IMR-90 (cell line): ENCODE results near the gene ACAD11. TPM values are rescaled to one million over a fixed set of nuclear protein-coding genes. Genes with fewer than 3 reads are reported as not detected.

Source experiments
- ATAC-seq: fragments of 200-7000 bp; cut with Tn5 transposase; 2 replicates; pipeline ENCODE4 v1.9.1; 2020; ENCODE audit warnings: low read depth, mild to moderate bottlenecking, moderate library complexity
- BruUV-seq: library from RNA; stranded (reverse); fragments of 400-500 nt; replicated peaks from 2 replicates; lab custom pipeline; 2021; lab: Mats Ljungman, UMichigan
- CTCF ChIA-PET: fragments of 300-600 bp; formaldehyde crosslinking; extraction: SDS; loops from one replicate; lab custom pipeline; 2021; ENCODE audit warnings: antibody characterized with exemption; lab: Yijun Ruan, JAX
- POLR2A ChIA-PET: fragments of 300-600 bp; sonication (Branson Sonifier 250); formaldehyde crosslinking; loops from one replicate; lab custom pipeline; 2022; ENCODE audit warnings: antibody characterized with exemption; ENCODE audit not compliant: unreplicated experiment; lab: Charles Lee
- DNase-seq: peaks from one replicate; pipeline ENCODE4 v3.0.0; 2013
- H2AFZ ChIP-seq: replicated peaks from 2 replicates; pipeline ENCODE3; 2013; ENCODE audit warnings: low read length, mild to moderate bottlenecking; ENCODE audit not compliant: poor library complexity
- H2AK5ac ChIP-seq: 2 replicates; pipeline ENCODE4 v1.6.1; 2013; ENCODE audit warnings: low read depth, low read length, inconsistent platforms
- H2AK9ac ChIP-seq: replicated peaks from 2 replicates; pipeline ENCODE3; 2013; ENCODE audit warnings: mild to moderate bottlenecking, low read depth, low read length, moderate library complexity; ENCODE audit not compliant: poor library complexity
- H2BK120ac ChIP-seq: 2 replicates; pipeline ENCODE4 v1.6.1; 2013; ENCODE audit warnings: low read depth, low read length, inconsistent platforms
- H2BK15ac ChIP-seq: 3 replicates; pipeline ENCODE4 v1.6.1; 2013; ENCODE audit warnings: low read depth, low read length, inconsistent platforms
- H2BK20ac ChIP-seq: 2 replicates; pipeline ENCODE4 v1.6.1; 2013; ENCODE audit warnings: low read depth, mild to moderate bottlenecking, inconsistent platforms, low read length, moderate library complexity
- H2BK5ac ChIP-seq: 2 replicates; pipeline ENCODE4 v1.6.1; 2013; ENCODE audit warnings: mild to moderate bottlenecking, low read depth, low read length, inconsistent platforms; ENCODE audit not compliant: poor library complexity, severe bottlenecking
- H3K14ac ChIP-seq: replicated peaks from 2 replicates; pipeline ENCODE4 v1.6.1; 2013; ENCODE audit warnings: low read depth, low read length, inconsistent platforms
- H3K18ac ChIP-seq: 2 replicates; pipeline ENCODE4 v1.6.1; 2013; ENCODE audit warnings: low read depth, low read length, control low read depth
- H3K23ac ChIP-seq: 2 replicates; pipeline ENCODE4 v1.6.1; 2013; ENCODE audit warnings: low read depth, low read length, inconsistent platforms
- H3K27ac ChIP-seq: 2 replicates; pipeline ENCODE4 v1.5.1; 2013; ENCODE audit warnings: mild to moderate bottlenecking, control low read depth, low read length; ENCODE audit not compliant: insufficient read depth
- H3K27me3 ChIP-seq: 2 replicates; pipeline ENCODE4 v1.6.1; 2013; ENCODE audit warnings: low read length; ENCODE audit not compliant: control insufficient read depth, insufficient read depth
- H3K36me3 ChIP-seq: 2 replicates; pipeline ENCODE4 v1.6.1; 2013; ENCODE audit warnings: low read length, mixed read lengths; ENCODE audit not compliant: control insufficient read depth, insufficient read depth
- H3K4ac ChIP-seq: 2 replicates; pipeline ENCODE4 v1.6.1; 2013; ENCODE audit warnings: low read depth, low read length, inconsistent platforms
- H3K4me1 ChIP-seq: 2 replicates; pipeline ENCODE4 v1.6.1; 2013; ENCODE audit warnings: low read length, mixed read lengths; ENCODE audit not compliant: control insufficient read depth, insufficient read depth
- H3K4me2 ChIP-seq: 2 replicates; pipeline ENCODE4 v1.6.1; 2013; ENCODE audit warnings: low read depth, mild to moderate bottlenecking, control low read depth, low read length, moderate library complexity
- H3K4me3 ChIP-seq: 2 replicates; pipeline ENCODE4 v1.5.1; 2013; ENCODE audit warnings: low read depth, mild to moderate bottlenecking, control low read depth, low read length, moderate library complexity; ENCODE audit not compliant: insufficient read depth
- H3K56ac ChIP-seq: 2 replicates; pipeline ENCODE4 v1.6.1; 2013; ENCODE audit warnings: low read length, inconsistent platforms; ENCODE audit not compliant: insufficient read depth; ENCODE audit errors: extremely low read depth
- H3K79me1 ChIP-seq, 2 experiments: 2 replicates each; pipeline ENCODE4 v1.6.1; 2013; ENCODE audit warnings: low read length in 2 of 2, inconsistent platforms in 1 of 2, low read depth in 1 of 2
- H3K9ac ChIP-seq: 2 replicates; pipeline ENCODE4 v1.6.1; 2013; ENCODE audit warnings: low read depth, low read length, control low read depth
- H3K9me1 ChIP-seq: 2 replicates; pipeline ENCODE4 v1.6.1; 2013; ENCODE audit warnings: low read length, inconsistent platforms; ENCODE audit not compliant: insufficient read depth
- H3K9me3 ChIP-seq: 2 replicates; pipeline ENCODE4 v1.6.1; 2013; ENCODE audit warnings: low read length; ENCODE audit not compliant: control insufficient read depth, insufficient read depth
- H4K20me1 ChIP-seq: 2 replicates; pipeline ENCODE4 v1.6.1; 2013; ENCODE audit warnings: low read length, inconsistent platforms; ENCODE audit not compliant: insufficient read depth
- H4K5ac ChIP-seq: 2 replicates; pipeline ENCODE4 v1.6.1; 2013; ENCODE audit warnings: mild to moderate bottlenecking, low read depth, low read length, control low read depth
- H4K8ac ChIP-seq, 2 experiments: 2 replicates each; pipeline ENCODE4 v1.6.1; 2013; ENCODE audit warnings: low read depth in 2 of 2, low read length in 2 of 2, control low read depth in 1 of 2, inconsistent platforms in 1 of 2
- H4K91ac ChIP-seq: 2 replicates; pipeline ENCODE4 v1.6.1; 2013; ENCODE audit warnings: low read depth, low read length, inconsistent platforms; ENCODE audit not compliant: insufficient read depth
- BHLHE40 ChIP-seq: fragments of 150-350 bp; IDR thresholded peaks from 2 replicates; pipeline ENCODE4 v1.6.1; 2016; ENCODE audit warnings: mild to moderate bottlenecking, low read depth, low read length
- CEBPB ChIP-seq: IDR thresholded peaks from 2 replicates; pipeline ENCODE4 v1.6.1; 2012; ENCODE audit warnings: low read depth, low read length, improper control_type of control experiment
- FOS ChIP-seq: fragments of 150-350 bp; IDR thresholded peaks from 2 replicates; pipeline ENCODE4 v1.6.1; 2016; ENCODE audit warnings: low read depth, low read length
- MAFK ChIP-seq: IDR thresholded peaks from 2 replicates; pipeline ENCODE4 v1.6.1; 2012; ENCODE audit warnings: low read depth, low read length, improper control_type of control experiment
- MXI1 ChIP-seq: IDR thresholded peaks from 2 replicates; pipeline ENCODE4 v1.6.1; 2012; ENCODE audit warnings: low read depth, mild to moderate bottlenecking, low read length, moderate library complexity, borderline replicate concordance
- NFE2L2 ChIP-seq: fragments of 150-350 bp; IDR thresholded peaks from 2 replicates; pipeline ENCODE4 v1.6.1; 2016; ENCODE audit warnings: low read depth, mild to moderate bottlenecking, low read length
- POLR2A ChIP-seq: IDR thresholded peaks from 2 replicates; pipeline ENCODE4 v1.6.1; 2012; ENCODE audit warnings: mild to moderate bottlenecking, low read depth, low read length
- RCOR1 ChIP-seq: IDR thresholded peaks from 2 replicates; pipeline ENCODE4 v1.6.1; 2012; ENCODE audit warnings: mild to moderate bottlenecking, low read length, improper control_type of control experiment; ENCODE audit not compliant: insufficient replicate concordance
- RFX5 ChIP-seq: IDR thresholded peaks from 2 replicates; pipeline ENCODE4 v1.8.0; 2012; ENCODE audit warnings: low read depth, mild to moderate bottlenecking, low read length, moderate library complexity
- SMC3 ChIP-seq: fragments of 150-350 bp; IDR thresholded peaks from 2 replicates; pipeline ENCODE4 v1.6.1; 2016; ENCODE audit warnings: low read depth, mild to moderate bottlenecking, antibody characterized with exemption, low read length, moderate library complexity
- WGBS, 2 experiments: methylation state at CpG; one replicate each; pipeline versions ENCODE4 v1.1.5 to v1.1.7; 2013; ENCODE audit warnings: missing lambda C conversion rate in 2 of 2; ENCODE audit not compliant: insufficient read length in 1 of 2; ENCODE audit errors: extremely low coverage in 2 of 2; 5-methylcytosine and 5-hydroxymethylcytosine counted together
- dilution Hi-C: fragments of 300-500 bp; cut with HindIII; formaldehyde crosslinking; loops from one replicate; pipeline ENCODE4 v1.14.3; 2018; ENCODE audit warnings: low sequenced_read_pairs; ENCODE audit not compliant: unreplicated experiment
- in situ Hi-C: fragments of 300-500 bp; cut with MboI; formaldehyde crosslinking; loops from 3 replicates; pipeline ENCODE4 v1.14.3; 2019; ENCODE audit warnings: low sequenced_read_pairs, inconsistent platforms, mixed read lengths
- intact Hi-C: fragments of 100-400 bp; cut with micrococcal nuclease; formaldehyde crosslinking; loops from 2 replicates; pipeline ENCODE4 v1.10.0; 2022
- polyA plus RNA-seq, 3 experiments: library from polyadenylated mRNA; depleted of rRNA; stranded (reverse); fragments of >200 nt; gene quantifications; 2 replicates each; pipeline ENCODE4 v1.2.3, GENCODE V29; 2012; ENCODE audit warnings: low replicate concordance in 1 of 3
- total RNA-seq: library from RNA; depleted of rRNA; stranded (reverse); fragments of >200 nt; gene quantifications from 2 replicates; pipeline ENCODE4 v1.2.3, GENCODE V29; 2012

The ACAD11 gene
- total and polyA plus RNA-seq, 2 of the 4 experiments (the other 2 are of a cell fraction), result 16.0 to 18.8 TPM

GRCh38 chr3:132522353-132522752, 137.3 kb downstream of the ACAD11 start:
- Histone ChIP-seq H3K9me3 (no peaks in the 10 kb centered on the region), H3K36me3 (peaks cover 39% of the 10 kb centered on the region), H3K9ac (no peak overlapping the region), H3K27ac (no peak overlapping the region), H3K56ac (no peak overlapping the region), H3K4ac (no peak overlapping the region), H2BK20ac (no peak overlapping the region), H2BK5ac (no peak overlapping the region), H4K20me1 (no peaks in the 10 kb centered on the region), H3K23ac (no peak overlapping the region), H3K9me1 (no peaks in the 10 kb centered on the region), H3K27me3 (no peaks in the 10 kb centered on the region), H4K8ac (no peak overlapping the region), H3K79me1 (peaks cover 10 to 12% of the 10 kb centered on the region in 2 experiments; a peak in 2 of 4 replicates), H3K4me2 (no peak overlapping the region), H4K91ac (no peak overlapping the region), H3K4me3 (no peak overlapping the region), H3K18ac (no peak overlapping the region), H4K5ac (no peak overlapping the region), H2AK9ac (no peak overlapping the region), H2AFZ (no peak overlapping the region), H2BK15ac (no peak overlapping the region), H3K14ac (no peak overlapping the region), H2AK5ac (no peak overlapping the region), H3K4me1 (no peaks in the 10 kb centered on the region), H2BK120ac (no peak overlapping the region)
- no CpG with 5 or more reads among the region's 3 CpGs for WGBS, 2 experiments
- CTCF ChIA-PET, result interaction anchor here (0.9 kb wide), 1 partner anchor 23 kb away, joined by 3 read pairs; no protein-coding TSS in a partner anchor
- no TSS peak for BruUV-seq
- ATAC-seq (no peak), DNase-seq (no peak)
- intact Hi-C loops, result loop anchor here (5.0 kb wide), 2 partner anchors 35 to 165 kb away; no protein-coding TSS in a partner anchor
- POLR2A ChIA-PET, result no interaction called here
- TF ChIP-seq MAFK, result no peak
- no peak for TF ChIP-seq BHLHE40
- TF ChIP-seq NFE2L2, result no peak
- no peak for TF ChIP-seq POLR2A
- no peak for TF ChIP-seq MXI1
- TF ChIP-seq CEBPB, result no peak
- TF ChIP-seq RFX5, result no peak
- TF ChIP-seq SMC3, result no peak
- no peak for TF ChIP-seq FOS
- no peak for TF ChIP-seq RCOR1
- dilution Hi-C loops, result no loop called here
- in situ Hi-C loops, result no loop called here
